ENCODE measurements around the gene DQX1.
A peak's percentile ranks its signal among the peaks of the same experiment; 100 is the strongest.

The DQX1 gene

GRCh38 chr2:74505448-74506246, 20.4 kb downstream of the DQX1 start:
- no peak overlapping the region for H3K9ac ChIP-seq
- no peaks in the 10 kb centered on the region for H3K27me3 ChIP-seq (ENCODE audit: control insufficient read depth, insufficient read depth, low read length)
- H3K79me2 ChIP-seq = peaks cover 4% of the 10 kb centered on the region
- no peaks in the 10 kb centered on the region for H3K36me3 ChIP-seq (ENCODE audit: control insufficient read depth, insufficient read depth, low read length)
- H2AFZ ChIP-seq = no peak overlapping the region
- no peaks in the 10 kb centered on the region for H3K9me3 ChIP-seq (ENCODE audit: control insufficient read depth, low read length)
- H3K4me2 ChIP-seq (ENCODE audit: low read length) = peak overlapping the region; percentile 11
- H3K4me3 ChIP-seq (ENCODE audit: low read depth, low read length) = no peak overlapping the region
- peaks cover 17% of the 10 kb centered on the region for H3K4me1 ChIP-seq
- H3K27ac ChIP-seq = no peak overlapping the region
- TF ChIP-seq CTCF (IDR thresholded peaks at IDR 0.05) = no peak

DNA sequence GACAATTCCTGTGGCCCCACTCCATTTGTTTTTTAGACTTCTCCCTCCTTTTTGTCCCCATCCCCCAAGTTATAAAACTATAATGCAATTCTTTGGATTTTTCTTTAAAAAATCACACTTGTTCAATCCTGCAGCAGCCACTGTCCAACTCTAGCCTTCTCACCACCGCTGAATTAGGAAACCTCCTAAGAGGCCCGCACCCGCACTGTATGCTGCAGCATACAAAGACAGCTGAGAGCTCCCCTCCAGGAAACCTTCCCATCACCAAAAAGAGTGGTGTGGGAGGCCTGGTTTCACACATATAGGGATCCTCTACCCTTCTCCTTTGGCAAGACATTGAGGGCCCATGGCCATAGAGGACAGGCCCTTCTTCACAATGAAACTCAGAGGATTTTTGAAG, 21.4 kb downstream of the DQX1 start:
- Histone ChIP-seq H3K4me1 (peaks cover 17% of the 10 kb centered on the region), H3K27me3 (ENCODE audit: control insufficient read depth, insufficient read depth, low read length) (no peaks in the 10 kb centered on the region)

GRCh38 chr2:74503506-74504475, 22.2 kb downstream of the DQX1 start:
- no peaks in the 10 kb centered on the region for H3K27me3 ChIP-seq (ENCODE audit: control insufficient read depth, insufficient read depth, low read length)

More for the DNA sequence above, 21.4 kb downstream of the DQX1 start:
- no peak overlapping the region for H3K9ac ChIP-seq
- no peaks in the 10 kb centered on the region for H3K9me3 ChIP-seq (ENCODE audit: control insufficient read depth, low read length)
- no peak overlapping the region for H2AFZ ChIP-seq
- H3K4me2 ChIP-seq (ENCODE audit: low read length) = no peak overlapping the region
- H3K79me2 ChIP-seq = peaks cover 4% of the 10 kb centered on the region
- no peak overlapping the region for H3K27ac ChIP-seq
- H3K4me3 ChIP-seq (ENCODE audit: low read depth, low read length) = no peak overlapping the region
- TF ChIP-seq CTCF (IDR thresholded peaks at IDR 0.05) = no peak
- no peaks in the 10 kb centered on the region for H3K36me3 ChIP-seq (ENCODE audit: control insufficient read depth, insufficient read depth, low read length)

GRCh38 chr2:74502720-74503505, 23.1 kb downstream of the DQX1 start:
- Histone ChIP-seq H3K27me3 (ENCODE audit: control insufficient read depth, insufficient read depth, low read length) (no peaks in the 10 kb centered on the region), H3K27ac (peak overlapping the region; percentile 20), H3K4me1 (peaks cover 22% of the 10 kb centered on the region), H3K9ac (no peak overlapping the region), H3K9me3 (ENCODE audit: control insufficient read depth, low read length) (no peaks in the 10 kb centered on the region), H3K36me3 (ENCODE audit: control insufficient read depth, insufficient read depth, low read length) (no peaks in the 10 kb centered on the region), H3K4me2 (ENCODE audit: low read length) (peak overlapping the region; percentile 39), H2AFZ (peak overlapping the region; percentile 70), H3K79me2 (peaks cover 4% of the 10 kb centered on the region), H3K4me3 (ENCODE audit: low read depth, low read length) (peak overlapping the region; percentile 11)
- no peak for TF ChIP-seq CTCF (IDR thresholded peaks at IDR 0.05)

More at GRCh38 chr2:74503506-74504475, 22.2 kb downstream of the DQX1 start:
- Histone ChIP-seq H3K9me3 (ENCODE audit: control insufficient read depth, low read length) (no peaks in the 10 kb centered on the region), H3K4me1 (peaks cover 24% of the 10 kb centered on the region), H3K4me3 (ENCODE audit: low read depth, low read length) (peak overlapping the region; percentile 11), H3K27ac (peak overlapping the region; percentile 20), H3K9ac (no peak overlapping the region), H3K36me3 (ENCODE audit: control insufficient read depth, insufficient read depth, low read length) (no peaks in the 10 kb centered on the region), H3K79me2 (peaks cover 4% of the 10 kb centered on the region), H2AFZ (peak overlapping the region; percentile 70), H3K4me2 (ENCODE audit: low read length) (peak overlapping the region; percentile 1)
- TF ChIP-seq CTCF (IDR thresholded peaks at IDR 0.05) = no peak

All from parathyroid adenoma (tissue), 2 donors.